ENCODE results near the gene AFM. TPM values are rescaled to one million over a fixed set of nuclear protein-coding genes. Genes with fewer than 3 reads are reported as not detected.

AFM gene
- total RNA-seq, 1 donor from 2014 or later: 0.64 TPM

- no peak for TF ChIP-seq CTCF (IDR thresholded peaks at IDR 0.05; ENCODE audit: unreplicated experiment)
- H3K27me3 Mint-ChIP-seq (ENCODE audit: unreplicated experiment): no peaks in the 10 kb centered on the region
- no peak for DNase-seq (ENCODE audit: low spot score)
- no peak overlapping the region for H3K27ac Mint-ChIP-seq (ENCODE audit: unreplicated experiment)
- no peak overlapping the region for H3K4me3 Mint-ChIP-seq (ENCODE audit: unreplicated experiment)
- no peaks in the 10 kb centered on the region for H3K9me3 Mint-ChIP-seq (ENCODE audit: unreplicated experiment)
- no peaks in the 10 kb centered on the region for H3K36me3 Mint-ChIP-seq (ENCODE audit: low read depth, unreplicated experiment)
- H3K4me1 Mint-ChIP-seq (ENCODE audit: unreplicated experiment): peaks cover 16% of the 10 kb centered on the region
Observed at GRCh38 chr4:73450398-73451004, 31.0 kb upstream of the AFM start.

DNA sequence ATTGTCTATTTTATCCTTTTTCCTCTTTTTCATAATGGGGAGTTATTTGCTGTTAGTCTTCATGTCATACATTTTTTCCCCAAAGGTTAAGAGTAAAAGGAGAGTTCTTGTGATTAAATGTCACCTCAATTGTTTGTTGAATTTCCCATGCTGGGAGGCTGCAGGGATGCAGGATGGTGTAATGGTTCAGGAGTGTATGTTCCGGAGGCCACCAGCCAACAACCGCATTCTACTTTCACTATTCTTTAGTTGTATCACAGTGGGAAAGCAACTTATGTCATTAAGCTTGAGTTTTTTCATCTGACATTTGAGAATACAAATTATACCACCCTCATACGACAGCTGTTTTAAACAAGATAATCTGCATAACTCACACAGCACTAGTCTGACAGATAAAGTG is 30.1 kb upstream of the AFM start:
- Mint-ChIP-seq H3K27me3 (ENCODE audit: unreplicated experiment) (no peaks in the 10 kb centered on the region), H3K4me1 (ENCODE audit: unreplicated experiment) (peaks cover 16% of the 10 kb centered on the region), H3K27ac (ENCODE audit: unreplicated experiment) (no peak overlapping the region), H3K36me3 (ENCODE audit: low read depth, unreplicated experiment) (no peaks in the 10 kb centered on the region), H3K4me3 (ENCODE audit: unreplicated experiment) (no peak overlapping the region), H3K9me3 (ENCODE audit: unreplicated experiment) (no peaks in the 10 kb centered on the region)
- TF ChIP-seq CTCF (IDR thresholded peaks at IDR 0.05; ENCODE audit: unreplicated experiment): no peak
- DNase-seq (ENCODE audit: low spot score): no peak

GRCh38 chr4:73451981-73452747 is 29.4 kb upstream of the AFM start:
- H3K9me3 Mint-ChIP-seq (ENCODE audit: unreplicated experiment): no peaks in the 10 kb centered on the region
- H3K4me3 Mint-ChIP-seq (ENCODE audit: unreplicated experiment): no peak overlapping the region

GRCh38 chr4:73452953-73453700 is 28.4 kb upstream of the AFM start:
- Mint-ChIP-seq H3K4me3 (ENCODE audit: unreplicated experiment) (no peak overlapping the region), H3K36me3 (ENCODE audit: low read depth, unreplicated experiment) (no peaks in the 10 kb centered on the region), H3K27me3 (ENCODE audit: unreplicated experiment) (peaks cover 2% of the 10 kb centered on the region), H3K4me1 (ENCODE audit: unreplicated experiment) (peaks cover 11% of the 10 kb centered on the region), H3K9me3 (ENCODE audit: unreplicated experiment) (no peaks in the 10 kb centered on the region), H3K27ac (ENCODE audit: unreplicated experiment) (no peak overlapping the region)
- no peak for DNase-seq (ENCODE audit: low spot score)
- no peak for TF ChIP-seq CTCF (IDR thresholded peaks at IDR 0.05; ENCODE audit: unreplicated experiment)

More at GRCh38 chr4:73451981-73452747, 29.4 kb upstream of the AFM start:
- Mint-ChIP-seq H3K27me3 (ENCODE audit: unreplicated experiment) (no peaks in the 10 kb centered on the region), H3K27ac (ENCODE audit: unreplicated experiment) (no peak overlapping the region), H3K36me3 (ENCODE audit: low read depth, unreplicated experiment) (no peaks in the 10 kb centered on the region), H3K4me1 (ENCODE audit: unreplicated experiment) (peaks cover 16% of the 10 kb centered on the region)
- no peak for DNase-seq (ENCODE audit: low spot score)
- no peak for TF ChIP-seq CTCF (IDR thresholded peaks at IDR 0.05; ENCODE audit: unreplicated experiment)

- Mint-ChIP-seq H3K4me1 (ENCODE audit: unreplicated experiment) (peaks cover 11% of the 10 kb centered on the region), H3K9me3 (ENCODE audit: unreplicated experiment) (no peaks in the 10 kb centered on the region), H3K36me3 (ENCODE audit: low read depth, unreplicated experiment) (no peaks in the 10 kb centered on the region), H3K4me3 (ENCODE audit: unreplicated experiment) (no peak overlapping the region), H3K27me3 (ENCODE audit: unreplicated experiment) (peaks cover 2% of the 10 kb centered on the region), H3K27ac (ENCODE audit: unreplicated experiment) (no peak overlapping the region)
- no peak for DNase-seq (ENCODE audit: low spot score)
- no peak for TF ChIP-seq CTCF (IDR thresholded peaks at IDR 0.05; ENCODE audit: unreplicated experiment)
Observed at GRCh38 chr4:73453701-73454005, 27.9 kb upstream of the AFM start.
